ENCODE results near the gene TFEB. TPM values are rescaled to one million over a fixed set of nuclear protein-coding genes. Genes with fewer than 3 reads are reported as not detected.

The TFEB gene
- total and polyA plus RNA-seq, 2 donors (not counting 3 experiments of a cell fraction or from before 2014, with no cell fraction given), result 4.9 to 6.6 TPM

DNA sequence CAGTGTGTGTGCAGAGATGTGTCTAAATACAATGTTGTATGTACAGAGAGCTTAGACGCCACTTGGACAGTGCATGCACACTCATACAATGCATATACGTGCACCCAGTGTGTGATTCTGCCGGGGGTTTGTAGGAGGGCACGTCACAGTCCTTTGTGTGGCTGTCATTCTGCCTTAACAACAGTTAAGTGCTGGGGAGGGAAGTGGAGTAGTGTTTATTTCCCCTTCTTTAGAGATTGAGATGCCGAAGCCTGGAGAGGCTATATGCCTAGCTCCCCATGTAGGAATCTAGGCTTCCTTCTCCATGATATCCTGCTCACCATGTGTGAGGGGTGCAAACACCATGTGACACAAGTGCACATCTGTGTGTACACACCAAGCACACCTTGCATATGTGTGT lies 59.0 kb downstream of the TFEB start:
- DNase-seq (ENCODE audit: low read depth, low spot score), result no peak
- Histone ChIP-seq H3K79me2 (ENCODE audit: control insufficient read depth, insufficient read depth, low read length) (no peaks in the 10 kb centered on the region), H3K9ac (replicated peaks; ENCODE audit: extremely low read depth, insufficient read depth, low read length) (no peak overlapping the region), H4K20me1 (replicated peaks; ENCODE audit: control insufficient read depth, extremely low read depth, insufficient read depth, low read length) (no peaks in the 10 kb centered on the region), H2AFZ (ENCODE audit: low read depth, low read length) (no peak overlapping the region), H3K27ac (ENCODE audit: insufficient read depth, low read depth, low read length) (no peak overlapping the region), H3K4me3 (replicated peaks in 1 of 3; ENCODE audit: insufficient read depth in 1 of 3, low read depth in 1 of 3, low read length in 3 of 3) (no peak overlapping the region), H3K4me2 (ENCODE audit: insufficient read depth, low read length) (no peak overlapping the region), H3K9me1 (replicated peaks; ENCODE audit: control insufficient read depth, extremely low read depth, insufficient read depth, low read length) (no peaks in the 10 kb centered on the region), H3K27me3 (ENCODE audit: control insufficient read depth in 2 of 2, insufficient read depth in 2 of 2, low read length in 2 of 2) (peaks cover 0 to 5% of the 10 kb centered on the region in 2 experiments), H3K4me1 (ENCODE audit: control insufficient read depth, extremely low read depth, insufficient read depth, low read length) (no peaks in the 10 kb centered on the region), H3K36me3 (ENCODE audit: control insufficient read depth in 2 of 2, extremely low read depth in 1 of 2, insufficient read depth in 2 of 2, low read length in 2 of 2) (no peaks in the 10 kb centered on the region), H3K9me3 (replicated peaks; ENCODE audit: control insufficient read depth, insufficient read depth, low read length) (no peaks in the 10 kb centered on the region)
- ChIA-PET POLR2A (no interaction called here), CTCF (interaction anchor here (1.2 to 1.3 kb wide), 2 partner anchors 13 to 74 kb away, joined by 3 to 5 read pairs; no protein-coding TSS in a partner anchor)
- no peak for TF ChIP-seq POLR2AphosphoS5 (IDR thresholded peaks at IDR 0.05; ENCODE audit: insufficient read depth, low read depth, low read length)
- no peak for TF ChIP-seq MYC (IDR thresholded peaks at IDR 0.05; ENCODE audit: low read depth, low read length)
- no peak for TF ChIP-seq POLR2A (IDR thresholded peaks at IDR 0.05; ENCODE audit: low read depth, low read length)
- no peak for TF ChIP-seq EZH2 (IDR thresholded peaks at IDR 0.05; ENCODE audit: borderline replicate concordance, low read depth, low read length, severe bottlenecking)
- TF ChIP-seq, protein P1, sequence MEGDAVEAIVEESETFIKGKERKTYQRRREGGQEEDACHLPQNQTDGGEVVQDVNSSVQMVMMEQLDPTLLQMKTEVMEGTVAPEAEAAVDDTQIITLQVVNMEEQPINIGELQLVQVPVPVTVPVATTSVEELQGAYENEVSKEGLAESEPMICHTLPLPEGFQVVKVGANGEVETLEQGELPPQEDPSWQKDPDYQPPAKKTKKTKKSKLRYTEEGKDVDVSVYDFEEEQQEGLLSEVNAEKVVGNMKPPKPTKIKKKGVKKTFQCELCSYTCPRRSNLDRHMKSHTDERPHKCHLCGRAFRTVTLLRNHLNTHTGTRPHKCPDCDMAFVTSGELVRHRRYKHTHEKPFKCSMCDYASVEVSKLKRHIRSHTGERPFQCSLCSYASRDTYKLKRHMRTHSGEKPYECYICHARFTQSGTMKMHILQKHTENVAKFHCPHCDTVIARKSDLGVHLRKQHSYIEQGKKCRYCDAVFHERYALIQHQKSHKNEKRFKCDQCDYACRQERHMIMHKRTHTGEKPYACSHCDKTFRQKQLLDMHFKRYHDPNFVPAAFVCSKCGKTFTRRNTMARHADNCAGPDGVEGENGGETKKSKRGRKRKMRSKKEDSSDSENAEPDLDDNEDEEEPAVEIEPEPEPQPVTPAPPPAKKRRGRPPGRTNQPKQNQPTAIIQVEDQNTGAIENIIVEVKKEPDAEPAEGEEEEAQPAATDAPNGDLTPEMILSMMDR (IDR thresholded peaks at IDR 0.05; ENCODE audit: extremely low read depth in 1 of 2, insufficient read depth in 1 of 2, low read depth in 1 of 2, low read length in 2 of 2), result no peak
- TF ChIP-seq FOS (IDR thresholded peaks at IDR 0.05; ENCODE audit: borderline replicate concordance, insufficient read depth, low read length), result no peak
- no peak for TF ChIP-seq JUN (IDR thresholded peaks at IDR 0.05; ENCODE audit: borderline replicate concordance, insufficient read depth, insufficient read length, low read depth)
- dilution Hi-C loops (cut with MboI; ENCODE audit: extremely low pct_ligation_motif_present, low sequenced_read_pairs), result no loop called here
- no peak for FAIRE-seq
- no TSS peak for BruUV-seq (replicated peaks)
- intact Hi-C loops (cut with micrococcal nuclease), result no loop called here

Data from endothelial cell of umbilical vein (primary cell).